HFFc6 (cell line): ENCODE results near the gene CDH11. TPM values are rescaled to one million over a fixed set of nuclear protein-coding genes. Genes with fewer than 3 reads are reported as not detected.

Experiments
- DNase-seq: peaks from one replicate; pipeline ENCODE4 v3.0.0-alpha.2; 2018
- H3K27ac Mint-ChIP-seq: 2 replicates; pipeline ENCODE4 v1.8.0; 2020; ENCODE audit warnings: mild to moderate bottlenecking, mixed read lengths
- H3K27me3 Mint-ChIP-seq: 2 replicates; pipeline ENCODE4 v1.8.0; 2021; ENCODE audit warnings: mild to moderate bottlenecking, moderate library complexity, mixed read lengths; ENCODE audit not compliant: insufficient read depth
- H3K36me3 Mint-ChIP-seq: 2 replicates; pipeline ENCODE4 v1.8.0; 2021; ENCODE audit warnings: low read depth, mixed read lengths
- H3K4me1 Mint-ChIP-seq: 2 replicates; pipeline ENCODE4 v1.8.0; 2020; ENCODE audit warnings: low read depth, mixed read lengths
- H3K4me3 Mint-ChIP-seq: 2 replicates; pipeline ENCODE4 v1.8.0; 2020; ENCODE audit warnings: mild to moderate bottlenecking, moderate library complexity, mixed read lengths
- H3K9me3 Mint-ChIP-seq: 2 replicates; pipeline ENCODE4 v1.8.0; 2020; ENCODE audit warnings: mild to moderate bottlenecking, mixed read lengths
- CTCF ChIP-seq: fragments of 200-600 bp; sonication (generic); IDR thresholded peaks from 2 replicates; pipeline ENCODE4 v1.5.0; 2021; ENCODE audit warnings: antibody characterized with exemption, mild to moderate bottlenecking
- total RNA-seq, 6 experiments: library from RNA; stranded (reverse); fragmentation: NEBNext Ultra II Directional; extraction: Animal tissue kit (Norgen Biotek cat#: 25700); gene quantifications; 2 replicates in 1 of 6; 3 replicates in 5 of 6; pipeline ENCODE4 v1.2.3, GENCODE V29; 2021

Gene CDH11
- total RNA-seq, 6 experiments from 2014 or later = 507 to 539 (median 527) TPM

GRCh38 chr16:64910356-64910755 is 211.5 kb downstream of the CDH11 start:
- H3K36me3 Mint-ChIP-seq = no peaks in the 10 kb centered on the region
- H3K27ac Mint-ChIP-seq = peak overlapping the region; percentile 65
- H3K27me3 Mint-ChIP-seq = no peaks in the 10 kb centered on the region; the same call in 1 of the 2 replicates
- H3K4me1 Mint-ChIP-seq = peaks cover 16% of the 10 kb centered on the region
- no peak for TF ChIP-seq CTCF
- peak overlapping the region; percentile 68 for H3K4me3 Mint-ChIP-seq
- peak; percentile 24 for DNase-seq
- no peaks in the 10 kb centered on the region for H3K9me3 Mint-ChIP-seq

GRCh38 chr16:64907844-64908243 is 214.0 kb downstream of the CDH11 start:
- no peak for TF ChIP-seq CTCF
- no peak overlapping the region for H3K4me3 Mint-ChIP-seq
- no peaks in the 10 kb centered on the region for H3K36me3 Mint-ChIP-seq
- peaks cover 16% of the 10 kb centered on the region for H3K4me1 Mint-ChIP-seq
- peaks cover under 1% of the 10 kb centered on the region; the same call in 1 of the 2 replicates for H3K27me3 Mint-ChIP-seq
- DNase-seq = no peak
- H3K27ac Mint-ChIP-seq = no peak overlapping the region
- no peaks in the 10 kb centered on the region for H3K9me3 Mint-ChIP-seq

GRCh38 chr16:64903770-64904169 is 218.1 kb downstream of the CDH11 start:
- Mint-ChIP-seq H3K27me3 (peaks cover 2% of the 10 kb centered on the region; the same call in 1 of the 2 replicates), H3K9me3 (no peaks in the 10 kb centered on the region), H3K36me3 (no peaks in the 10 kb centered on the region), H3K4me1 (peaks cover 4% of the 10 kb centered on the region; the same call in 1 of the 2 replicates), H3K4me3 (no peak overlapping the region), H3K27ac (no peak overlapping the region)
- no peak for TF ChIP-seq CTCF
- DNase-seq = no peak

GRCh38 chr16:64900517-64900916 is 221.3 kb downstream of the CDH11 start:
- no peak for DNase-seq
- Mint-ChIP-seq H3K27ac (no peak overlapping the region), H3K4me1 (no peaks in the 10 kb centered on the region), H3K4me3 (no peak overlapping the region), H3K27me3 (peaks cover 3% of the 10 kb centered on the region; the same call in 1 of the 2 replicates), H3K9me3 (no peaks in the 10 kb centered on the region), H3K36me3 (no peaks in the 10 kb centered on the region)
- TF ChIP-seq CTCF = no peak

- H3K4me1 Mint-ChIP-seq = no peaks in the 10 kb centered on the region
- H3K27me3 Mint-ChIP-seq = peaks cover 3% of the 10 kb centered on the region; the same call in 1 of the 2 replicates
- DNase-seq = no peak
- no peaks in the 10 kb centered on the region for H3K36me3 Mint-ChIP-seq
- no peak overlapping the region for H3K4me3 Mint-ChIP-seq
- no peaks in the 10 kb centered on the region for H3K9me3 Mint-ChIP-seq
- no peak overlapping the region for H3K27ac Mint-ChIP-seq
- no peak for TF ChIP-seq CTCF
These were observed 221.8 kb downstream of the CDH11 start for GRCh38 chr16:64900019-64900418.

GRCh38 chr16:64898159-64898558 is 223.7 kb downstream of the CDH11 start:
- H3K9me3 Mint-ChIP-seq = no peaks in the 10 kb centered on the region
- no peak for TF ChIP-seq CTCF
- H3K4me1 Mint-ChIP-seq = peaks cover 12% of the 10 kb centered on the region
- no peak overlapping the region for H3K27ac Mint-ChIP-seq
- no peak for DNase-seq
- no peak overlapping the region for H3K4me3 Mint-ChIP-seq
- no peaks in the 10 kb centered on the region for H3K36me3 Mint-ChIP-seq
- peaks cover 3% of the 10 kb centered on the region; the same call in 1 of the 2 replicates for H3K27me3 Mint-ChIP-seq
